Measurements from ENCODE around the gene ANKRD24.

DNA sequence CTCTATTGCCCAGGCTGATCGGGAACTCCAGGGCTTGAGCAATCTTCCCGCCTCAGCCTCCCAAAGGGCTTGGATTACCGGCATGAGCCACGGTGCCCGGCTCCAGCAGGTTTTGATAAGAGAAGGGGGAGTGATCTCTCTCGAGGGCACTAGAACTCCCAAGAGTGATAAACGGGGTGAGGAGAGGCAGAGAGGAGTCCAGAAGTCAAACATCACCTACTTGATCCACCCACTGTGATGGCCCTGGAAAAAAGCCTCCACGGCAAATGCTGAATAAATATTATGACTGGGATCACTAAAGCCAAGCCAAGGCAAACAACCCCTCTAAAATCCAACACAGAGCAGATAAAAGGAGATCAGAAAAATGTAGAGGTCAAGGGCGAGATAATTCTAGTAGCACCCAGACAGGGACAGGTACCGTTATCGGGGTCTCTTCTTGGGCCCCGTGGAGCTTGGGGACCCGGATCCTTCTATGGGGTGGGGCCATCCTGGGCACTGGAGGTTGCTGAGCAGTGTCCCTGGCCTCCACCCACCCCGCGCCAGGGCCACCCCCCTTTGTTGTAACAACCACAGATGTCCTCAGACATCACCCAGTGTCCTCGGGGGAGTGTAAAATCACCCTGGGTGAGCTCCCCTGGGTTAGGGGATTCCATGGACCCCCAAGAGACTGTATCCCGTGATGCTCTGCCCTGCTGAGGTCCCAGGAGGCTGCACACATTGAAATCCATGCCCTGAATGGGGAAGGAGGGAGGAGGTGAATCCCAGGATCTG lies 32.8 kb upstream of the ANKRD24 start:
- TF ChIP-seq, protein P1, sequence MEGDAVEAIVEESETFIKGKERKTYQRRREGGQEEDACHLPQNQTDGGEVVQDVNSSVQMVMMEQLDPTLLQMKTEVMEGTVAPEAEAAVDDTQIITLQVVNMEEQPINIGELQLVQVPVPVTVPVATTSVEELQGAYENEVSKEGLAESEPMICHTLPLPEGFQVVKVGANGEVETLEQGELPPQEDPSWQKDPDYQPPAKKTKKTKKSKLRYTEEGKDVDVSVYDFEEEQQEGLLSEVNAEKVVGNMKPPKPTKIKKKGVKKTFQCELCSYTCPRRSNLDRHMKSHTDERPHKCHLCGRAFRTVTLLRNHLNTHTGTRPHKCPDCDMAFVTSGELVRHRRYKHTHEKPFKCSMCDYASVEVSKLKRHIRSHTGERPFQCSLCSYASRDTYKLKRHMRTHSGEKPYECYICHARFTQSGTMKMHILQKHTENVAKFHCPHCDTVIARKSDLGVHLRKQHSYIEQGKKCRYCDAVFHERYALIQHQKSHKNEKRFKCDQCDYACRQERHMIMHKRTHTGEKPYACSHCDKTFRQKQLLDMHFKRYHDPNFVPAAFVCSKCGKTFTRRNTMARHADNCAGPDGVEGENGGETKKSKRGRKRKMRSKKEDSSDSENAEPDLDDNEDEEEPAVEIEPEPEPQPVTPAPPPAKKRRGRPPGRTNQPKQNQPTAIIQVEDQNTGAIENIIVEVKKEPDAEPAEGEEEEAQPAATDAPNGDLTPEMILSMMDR (IDR thresholded peaks at IDR 0.05), result no peak
- TF ChIP-seq POLR2A (IDR thresholded peaks at IDR 0.05), result no peak

All from tibial nerve (tissue), 3 donors.